Neuronal stem cell (in vitro differentiated cells): ENCODE data around the gene CEMIP.

ENCODE experiments used
- DNase-seq: peaks from one replicate; pipeline ENCODE4 v3.0.0-alpha.2; 2013; ENCODE audit warnings: low spot score
- H2AFZ ChIP-seq: one replicate; pipeline ENCODE4 v1.6.1; 2013; ENCODE audit warnings: mild to moderate bottlenecking, low read length, inconsistent platforms
- H2AK5ac ChIP-seq: 2 replicates; pipeline ENCODE4 v1.6.1; 2013; ENCODE audit warnings: low read depth, mild to moderate bottlenecking, inconsistent platforms, low read length, moderate library complexity, mixed read lengths
- H2BK120ac ChIP-seq: 2 replicates; pipeline ENCODE4 v1.6.1; 2013; ENCODE audit warnings: low read depth, mild to moderate bottlenecking, inconsistent platforms, low read length, moderate library complexity, mixed read lengths
- H2BK12ac ChIP-seq: one replicate; pipeline ENCODE4 v1.6.1; 2013; ENCODE audit warnings: low read length, inconsistent platforms
- H2BK15ac ChIP-seq: 2 replicates; pipeline ENCODE4 v1.6.1; 2013; ENCODE audit warnings: mild to moderate bottlenecking, low read length, inconsistent platforms, mixed read lengths
- H2BK5ac ChIP-seq: one replicate; pipeline ENCODE4 v1.6.1; 2013; ENCODE audit warnings: inconsistent platforms, mild to moderate bottlenecking, low read length, moderate library complexity
- H3K14ac ChIP-seq: one replicate; pipeline ENCODE4 v1.6.1; 2013; ENCODE audit warnings: low read length, inconsistent platforms
- H3K18ac ChIP-seq: 2 replicates; pipeline ENCODE4 v1.6.1; 2013; ENCODE audit warnings: low read length, inconsistent platforms
- H3K23ac ChIP-seq: 2 replicates; pipeline ENCODE4 v1.6.1; 2013; ENCODE audit warnings: low read depth, mild to moderate bottlenecking, mixed read lengths, low read length, inconsistent platforms; ENCODE audit not compliant: poor library complexity
- H3K27ac ChIP-seq: replicated peaks from 3 replicates; pipeline ENCODE4 v1.5.1; 2013; ENCODE audit warnings: low read length, inconsistent platforms
- H3K27me3 ChIP-seq, 3 experiments: 2 replicates each; pipeline ENCODE4 v1.6.1; 2013; ENCODE audit warnings: low read length in 3 of 3, mild to moderate bottlenecking in 2 of 3, inconsistent platforms in 1 of 3, low read depth in 1 of 3, mixed read lengths in 1 of 3, moderate library complexity in 1 of 3; ENCODE audit not compliant: control insufficient read depth in 3 of 3, insufficient read depth in 3 of 3
- H3K36me3 ChIP-seq, 2 donors: replicated peaks in 1 of 2; 2 replicates each; pipeline ENCODE4 v1.6.1; 2013; ENCODE audit warnings: low read length in 2 of 2; ENCODE audit not compliant: control insufficient read depth in 2 of 2, insufficient read depth in 2 of 2
- H3K4ac ChIP-seq: 2 replicates; pipeline ENCODE4 v1.6.1; 2013; ENCODE audit warnings: inconsistent platforms, mild to moderate bottlenecking, low read length, moderate library complexity
- H3K4me1 ChIP-seq, 2 donors: 1 replicate in 1 of 2; 2 replicates in 1 of 2; pipeline ENCODE4 v1.6.1; 2013; ENCODE audit warnings: low read length in 2 of 2, low read depth in 1 of 2; ENCODE audit not compliant: control insufficient read depth in 2 of 2, insufficient read depth in 1 of 2
- H3K4me2 ChIP-seq: one replicate; pipeline ENCODE4 v1.6.1; 2013; ENCODE audit warnings: mild to moderate bottlenecking, low read length, inconsistent platforms; ENCODE audit not compliant: insufficient read depth, poor library complexity, severe bottlenecking
- H3K4me3 ChIP-seq, 2 donors: 2 replicates each; pipeline ENCODE4 v1.5.1; 2013; ENCODE audit warnings: low read length in 2 of 2, mild to moderate bottlenecking in 2 of 2, inconsistent platforms in 1 of 2, moderate library complexity in 1 of 2
- H3K79me1 ChIP-seq: one replicate; pipeline ENCODE4 v1.6.1; 2013; ENCODE audit warnings: low read depth, mild to moderate bottlenecking, inconsistent platforms, low read length, moderate library complexity
- H3K9ac ChIP-seq: one replicate; pipeline ENCODE4 v1.6.1; 2013; ENCODE audit warnings: mild to moderate bottlenecking, low read depth, low read length, inconsistent platforms; ENCODE audit not compliant: poor library complexity
- H3K9me3 ChIP-seq, 2 donors: replicated peaks in 1 of 2; 2 replicates each; pipeline versions ENCODE3 to v1.6.1; 2013; ENCODE audit warnings: low read length in 2 of 2, mild to moderate bottlenecking in 2 of 2, inconsistent platforms in 1 of 2, low read depth in 1 of 2, mixed read lengths in 1 of 2, moderate library complexity in 1 of 2; ENCODE audit not compliant: control insufficient read depth in 2 of 2, insufficient read depth in 1 of 2
- H4K8ac ChIP-seq: one replicate; pipeline ENCODE4 v1.6.1; 2013; ENCODE audit warnings: low read depth, mild to moderate bottlenecking, inconsistent platforms, low read length, moderate library complexity
- H4K91ac ChIP-seq: one replicate; pipeline ENCODE4 v1.6.1; 2013; ENCODE audit warnings: low read length, low read depth, mild to moderate bottlenecking, inconsistent platforms; ENCODE audit not compliant: poor library complexity
- WGBS, 2 donors: extraction: QIAGEN DNeasy Blood & Tissue Kit; methylation state at CpG; one replicate each; pipeline ENCODE4 v1.1.7; 2013; ENCODE audit warnings: missing lambda C conversion rate in 2 of 2, mixed read lengths in 1 of 2; ENCODE audit not compliant: insufficient read length in 2 of 2, insufficient replicate concordance in 1 of 2; ENCODE audit errors: extremely low coverage in 2 of 2; 5-methylcytosine and 5-hydroxymethylcytosine counted together

CEMIP gene

GRCh38 chr15:80854104-80854503, 74.9 kb downstream of the CEMIP start:
- Histone ChIP-seq H3K4me1 (peaks cover 0 to 12% of the 10 kb centered on the region in 2 donors), H3K79me1 (no peaks in the 10 kb centered on the region), H3K9me3 (no peaks in the 10 kb centered on the region), H4K91ac (no peak overlapping the region), H3K9ac (no peak overlapping the region), H4K8ac (no peak overlapping the region), H2AK5ac (no peak overlapping the region), H3K4me2 (no peak overlapping the region), H2BK5ac (no peak overlapping the region), H3K4ac (no peak overlapping the region), H3K27me3 (peaks cover 0 to 24% (median 0%) of the 10 kb centered on the region in 3 experiments), H3K18ac (no peak overlapping the region), H3K14ac (no peak overlapping the region), H3K27ac (no peak overlapping the region), H2BK15ac (no peak overlapping the region), H3K36me3 (no peaks in the 10 kb centered on the region), H2AFZ (no peak overlapping the region), H2BK120ac (no peak overlapping the region), H3K23ac (no peak overlapping the region), H2BK12ac (no peak overlapping the region), H3K4me3 (no peak overlapping the region)
- no peak for DNase-seq
- no CpG with 5 or more reads among the region's 6 CpGs for WGBS, 2 donors

GRCh38 chr15:80855206-80855605, 76.0 kb downstream of the CEMIP start:
- H3K14ac ChIP-seq: peak overlapping the region; percentile 11
- no peak overlapping the region for H3K23ac ChIP-seq
- no peak overlapping the region for H2AFZ ChIP-seq
- H3K27me3 ChIP-seq: peaks cover 0 to 24% (median 0%) of the 10 kb centered on the region in 3 experiments
- H3K4me1 ChIP-seq: peaks cover 0 to 12% of the 10 kb centered on the region in 2 donors
- H3K9me3 ChIP-seq: no peaks in the 10 kb centered on the region
- no peak overlapping the region for H3K4me3 ChIP-seq
- no CpG with 5 or more reads among the region's 4 CpGs for WGBS, 2 donors
- H4K8ac ChIP-seq: no peak overlapping the region
- no peak overlapping the region for H3K18ac ChIP-seq
- H3K27ac ChIP-seq: no peak overlapping the region
- no peak overlapping the region for H4K91ac ChIP-seq
- H3K4ac ChIP-seq: no peak overlapping the region
- H2AK5ac ChIP-seq: no peak overlapping the region
- DNase-seq: no peak
- H3K79me1 ChIP-seq: no peaks in the 10 kb centered on the region
- no peak overlapping the region for H2BK120ac ChIP-seq
- no peaks in the 10 kb centered on the region for H3K36me3 ChIP-seq
- H3K4me2 ChIP-seq: no peak overlapping the region
- H3K9ac ChIP-seq: no peak overlapping the region
- H2BK12ac ChIP-seq: no peak overlapping the region
- no peak overlapping the region for H2BK5ac ChIP-seq
- H2BK15ac ChIP-seq: no peak overlapping the region

- DNase-seq: no peak
- Histone ChIP-seq H2BK12ac (no peak overlapping the region), H3K23ac (no peak overlapping the region), H3K18ac (no peak overlapping the region), H3K9me3 (no peaks in the 10 kb centered on the region), H2BK120ac (no peak overlapping the region), H2AK5ac (no peak overlapping the region), H3K4me1 (peaks cover 0 to 12% of the 10 kb centered on the region in 2 donors), H2BK5ac (no peak overlapping the region), H3K4me3 (no peak overlapping the region), H3K9ac (no peak overlapping the region), H3K27ac (no peak overlapping the region), H3K27me3 (peaks cover 0 to 34% (median 0%) of the 10 kb centered on the region in 3 experiments), H3K4ac (no peak overlapping the region), H2BK15ac (no peak overlapping the region), H4K91ac (no peak overlapping the region), H3K4me2 (no peak overlapping the region), H2AFZ (no peak overlapping the region), H3K36me3 (no peaks in the 10 kb centered on the region), H3K14ac (no peak overlapping the region), H4K8ac (no peak overlapping the region), H3K79me1 (no peaks in the 10 kb centered on the region)
- WGBS, 2 donors: no CpG with 5 or more reads among the region's 2 CpGs
Measured at GRCh38 chr15:80856400-80856799, 77.2 kb downstream of the CEMIP start.

DNA sequence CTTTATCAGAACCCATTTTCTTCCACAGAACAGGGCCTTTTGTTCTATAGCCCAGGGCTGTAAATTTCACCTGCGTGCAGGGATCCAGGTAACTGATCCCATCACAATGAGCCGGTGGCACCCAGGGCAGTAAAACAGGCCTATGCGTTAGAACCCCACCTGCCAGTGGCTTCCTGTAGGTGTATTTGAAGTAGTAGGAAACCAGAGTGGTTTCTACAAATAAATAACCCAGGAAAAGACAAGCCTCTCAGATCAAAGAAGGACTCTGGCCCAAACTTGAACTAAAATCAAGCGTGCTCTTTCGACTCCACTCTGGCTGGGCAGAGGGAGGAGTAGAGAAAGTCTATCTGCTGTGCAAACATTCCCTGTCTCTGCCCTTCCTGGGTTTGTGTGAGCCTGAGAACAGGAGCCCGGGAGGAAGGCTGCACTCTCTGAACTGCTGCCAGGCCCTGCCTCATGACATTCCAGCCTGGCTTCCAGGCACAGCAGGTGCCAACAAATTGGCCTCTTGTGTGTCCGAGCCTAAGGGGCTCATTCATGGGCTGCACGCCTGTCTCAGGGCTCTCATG, 77.7 kb downstream of the CEMIP start:
- H3K18ac ChIP-seq: no peak overlapping the region
- H2AK5ac ChIP-seq: no peak overlapping the region
- no peak overlapping the region for H2BK15ac ChIP-seq
- no peak for DNase-seq
- H4K8ac ChIP-seq: no peak overlapping the region
- no peak overlapping the region for H3K9ac ChIP-seq
- H3K4ac ChIP-seq: no peak overlapping the region
- no peak overlapping the region for H2BK5ac ChIP-seq
- no peak overlapping the region for H3K27ac ChIP-seq
- H2AFZ ChIP-seq: no peak overlapping the region
- no peak overlapping the region for H3K23ac ChIP-seq
- H4K91ac ChIP-seq: no peak overlapping the region
- H3K36me3 ChIP-seq: no peaks in the 10 kb centered on the region
- no peak overlapping the region for H3K4me3 ChIP-seq
- no peak overlapping the region for H2BK120ac ChIP-seq
- peaks cover 0 to 38% (median 0%) of the 10 kb centered on the region in 3 experiments for H3K27me3 ChIP-seq
- WGBS, 2 donors: no CpG with 5 or more reads among the region's 8 CpGs
- no peak overlapping the region for H3K14ac ChIP-seq
- no peak overlapping the region for H2BK12ac ChIP-seq
- H3K4me1 ChIP-seq: peaks cover 0 to 9% of the 10 kb centered on the region in 2 donors
- H3K4me2 ChIP-seq: no peak overlapping the region
- H3K9me3 ChIP-seq: no peaks in the 10 kb centered on the region
- no peaks in the 10 kb centered on the region for H3K79me1 ChIP-seq
